ENCODE measurements around the gene SLC14A1.

The SLC14A1 gene

DNA sequence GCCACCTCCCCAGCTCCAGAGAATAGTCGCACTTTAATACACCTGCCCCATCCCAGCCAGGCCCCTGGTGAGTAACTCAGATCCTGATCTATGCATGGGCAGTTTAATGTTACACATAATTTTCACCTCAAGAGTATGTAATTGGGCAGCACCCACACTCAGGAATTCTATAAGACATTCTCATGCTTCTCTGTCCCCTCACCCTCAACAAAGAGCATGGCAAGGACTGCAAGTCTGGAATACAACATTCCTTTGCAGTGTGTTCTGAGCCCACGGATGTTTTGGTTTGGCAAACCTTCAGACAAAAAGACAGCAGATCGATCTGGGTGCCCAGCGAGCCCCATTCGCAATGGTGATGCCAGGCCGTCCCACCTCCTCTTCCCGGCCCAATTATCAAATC lies 4.9 kb upstream of the SLC14A1 start:
- DNase-seq = no peak

DNA sequence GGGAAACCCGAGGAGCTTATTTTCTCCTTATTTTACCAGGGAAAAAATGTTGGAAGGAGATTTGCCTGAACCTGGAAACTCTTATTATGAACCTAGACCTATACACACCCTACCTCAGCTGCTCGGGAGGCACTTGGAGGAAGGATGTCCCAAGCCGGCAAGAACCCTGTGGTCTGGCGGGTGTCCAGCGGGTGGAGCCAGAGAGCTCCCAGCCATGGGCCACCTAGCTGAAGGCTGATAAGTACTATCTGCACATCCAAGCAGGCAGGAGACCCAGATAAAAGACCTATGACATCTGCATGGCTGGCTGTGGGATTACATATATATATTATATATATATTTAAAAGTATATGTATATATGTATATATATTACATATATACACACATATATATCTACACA lies 1.1 kb upstream of the SLC14A1 start:
- peak in 19 of 56 donors; percentile 3 to 51 (median 12) for DNase-seq

DNA sequence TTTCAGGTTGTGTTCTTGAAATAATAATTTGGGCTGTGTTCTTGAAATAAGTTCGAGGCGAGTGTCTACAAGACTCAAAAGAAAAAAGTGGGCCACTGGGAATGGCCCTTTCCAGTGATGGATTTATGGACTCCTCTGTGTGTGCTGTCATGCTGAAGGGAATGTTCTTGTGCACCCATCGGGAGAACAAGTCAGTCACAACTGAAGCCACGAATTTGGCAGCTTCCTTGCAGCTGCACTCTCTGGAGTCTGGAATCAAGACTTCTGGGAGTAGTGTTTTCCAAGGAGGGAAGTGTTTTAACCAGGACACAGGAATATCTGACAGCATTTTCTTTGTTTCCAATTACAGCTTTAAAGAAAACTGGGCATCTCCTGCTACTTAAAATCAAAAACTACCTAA lies 620 bp downstream of the SLC14A1 start:
- no peak for DNase-seq

GRCh38 chr18:45725336-45725735 lies 1.4 kb downstream of the SLC14A1 start:
- DNase-seq = no peak

DNA sequence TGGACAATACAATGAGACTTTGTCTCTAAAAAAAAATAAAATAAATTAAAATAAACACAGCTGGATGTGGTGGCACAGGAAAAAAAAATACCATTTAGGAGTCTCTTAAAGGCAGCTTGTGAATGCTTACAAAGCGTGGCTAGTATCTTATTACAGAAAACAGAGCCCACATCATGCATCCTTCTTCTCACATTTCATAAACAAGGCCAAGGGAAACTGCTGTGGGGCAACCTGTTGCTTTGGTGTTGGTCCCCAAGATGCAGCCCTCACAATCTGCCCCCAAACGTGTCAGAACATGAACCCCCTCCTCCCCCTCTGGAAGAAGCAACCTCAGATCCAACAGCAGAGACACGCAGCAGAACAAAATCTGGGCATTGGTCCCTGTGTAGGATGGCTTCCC lies 2.6 kb downstream of the SLC14A1 start:
- no peak for DNase-seq

GRCh38 chr18:45727068-45727467 lies 3.1 kb downstream of the SLC14A1 start:
- no peak for DNase-seq

DNA sequence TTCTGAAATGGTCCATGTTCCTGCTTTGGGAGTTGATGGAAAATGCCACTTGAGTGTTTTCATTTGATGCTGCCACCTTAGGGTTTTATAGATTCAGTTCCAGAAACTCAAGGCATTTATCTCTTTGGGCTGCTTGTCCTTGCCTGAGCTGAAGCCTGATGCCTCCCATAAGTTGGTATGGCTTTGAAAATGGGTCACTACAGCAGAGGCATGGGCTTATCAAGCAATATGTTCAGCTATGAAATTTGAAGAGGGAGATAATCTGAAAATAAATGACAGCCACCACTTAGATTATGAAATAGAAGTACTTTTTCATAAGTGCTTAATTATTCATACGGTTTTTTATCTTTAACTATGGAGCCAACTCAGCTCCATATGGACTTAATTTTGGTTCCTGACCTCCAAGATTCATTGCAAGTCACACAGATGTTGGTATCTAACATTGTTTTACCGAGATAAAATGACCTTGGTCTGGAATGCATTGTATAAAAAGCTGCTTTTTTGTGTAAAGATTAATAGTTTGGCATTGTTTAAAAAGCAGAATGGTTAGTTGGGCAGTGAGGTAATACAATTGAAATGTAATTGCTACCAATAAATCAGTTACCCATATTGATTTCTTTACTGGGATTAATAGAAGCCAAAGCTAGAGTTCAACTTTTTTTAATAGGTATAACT lies 4.5 kb downstream of the SLC14A1 start:
- no peak for DNase-seq

- DNase-seq = no peak
Measured at GRCh38 chr18:45730832-45731575, 7.0 kb downstream of the SLC14A1 start.

DNA sequence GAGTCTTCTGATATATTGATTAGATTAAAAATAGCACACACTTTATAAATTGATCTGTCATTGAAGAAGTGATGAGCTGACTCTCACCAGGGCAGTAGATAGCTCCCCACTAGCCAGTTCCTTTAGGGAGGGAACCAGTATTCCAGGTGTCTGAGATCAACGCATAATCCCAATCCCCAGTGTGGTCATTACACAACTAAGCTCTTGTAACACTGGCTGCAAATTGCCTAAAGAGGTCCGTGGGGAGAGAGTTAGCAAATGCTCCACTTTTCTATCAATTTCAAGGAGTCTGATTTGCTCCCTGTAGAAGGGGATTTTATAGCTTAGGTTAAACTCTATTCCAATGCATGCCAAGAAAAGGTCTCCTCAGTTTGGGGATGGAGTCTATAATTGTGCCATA lies 7.7 kb downstream of the SLC14A1 start:
- DNase-seq = no peak

DNA sequence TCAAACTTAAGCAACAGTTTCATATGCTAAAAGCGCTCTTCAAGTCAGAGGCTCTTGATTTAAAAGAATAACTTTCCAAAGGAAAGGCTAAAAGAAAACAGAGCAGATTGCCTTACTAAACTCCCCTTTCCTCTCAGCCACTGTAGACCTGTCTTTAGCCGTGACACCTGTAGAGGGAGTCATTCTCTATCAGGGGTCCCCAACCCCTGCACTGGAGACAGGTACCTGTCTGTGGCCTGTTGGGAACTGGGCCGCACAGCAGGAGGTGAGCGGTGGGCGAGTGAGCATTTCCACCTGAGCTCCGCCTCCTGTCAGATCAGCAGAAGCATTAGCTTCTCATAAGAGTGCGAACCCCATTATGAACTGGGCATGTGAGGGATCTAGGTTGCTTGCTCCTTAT lies 9.6 kb downstream of the SLC14A1 start:
- no peak for DNase-seq

- DNase-seq = no peak
Measured at GRCh38 chr18:45734505-45734904, 10.5 kb downstream of the SLC14A1 start.

DNA sequence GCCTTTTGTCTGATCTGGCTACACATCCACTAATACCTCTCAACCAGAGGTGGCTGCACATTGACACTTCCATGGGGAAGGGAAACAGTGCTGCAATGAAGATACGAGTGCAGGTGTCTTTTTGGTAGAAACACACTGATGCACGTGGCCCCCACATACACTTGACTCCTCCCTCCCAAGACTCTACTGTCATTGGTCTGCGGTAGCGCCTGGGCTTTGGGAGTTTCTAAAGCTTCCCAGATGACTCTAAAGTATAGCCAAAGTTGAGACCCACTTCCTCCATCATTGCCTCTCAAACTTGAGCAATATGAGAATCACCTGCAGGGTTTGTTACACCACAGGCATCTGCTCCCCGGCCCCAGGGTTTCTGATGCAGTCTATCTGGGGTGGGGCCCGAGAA lies 11.0 kb downstream of the SLC14A1 start:
- DNase-seq = no peak

- DNase-seq = no peak
Measured at GRCh38 chr18:45738660-45739059, 14.7 kb downstream of the SLC14A1 start.

GRCh38 chr18:45739268-45739667 lies 15.3 kb downstream of the SLC14A1 start:
- no peak for DNase-seq

- DNase-seq = no peak
Measured at GRCh38 chr18:45739848-45740247, 15.9 kb downstream of the SLC14A1 start.

DNA sequence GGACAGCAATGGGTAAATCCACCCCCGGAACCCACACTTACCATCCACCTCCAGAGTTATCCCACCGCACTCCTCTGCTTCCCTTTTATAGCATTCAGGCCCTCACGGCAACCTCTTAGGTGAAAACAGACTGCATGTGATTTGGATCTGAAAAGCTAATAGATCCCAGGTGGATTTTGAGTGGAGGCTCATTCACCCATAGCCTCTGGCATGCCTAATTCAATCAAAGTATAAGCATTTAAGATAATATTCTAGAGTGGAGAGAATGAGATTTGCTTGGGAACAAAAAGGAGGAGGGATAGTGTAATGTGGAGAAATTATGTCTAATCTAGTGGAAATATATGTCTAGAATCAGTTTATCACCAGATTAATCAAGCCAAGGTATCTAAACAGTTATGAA lies 17.1 kb downstream of the SLC14A1 start:
- DNase-seq = no peak

DNA sequence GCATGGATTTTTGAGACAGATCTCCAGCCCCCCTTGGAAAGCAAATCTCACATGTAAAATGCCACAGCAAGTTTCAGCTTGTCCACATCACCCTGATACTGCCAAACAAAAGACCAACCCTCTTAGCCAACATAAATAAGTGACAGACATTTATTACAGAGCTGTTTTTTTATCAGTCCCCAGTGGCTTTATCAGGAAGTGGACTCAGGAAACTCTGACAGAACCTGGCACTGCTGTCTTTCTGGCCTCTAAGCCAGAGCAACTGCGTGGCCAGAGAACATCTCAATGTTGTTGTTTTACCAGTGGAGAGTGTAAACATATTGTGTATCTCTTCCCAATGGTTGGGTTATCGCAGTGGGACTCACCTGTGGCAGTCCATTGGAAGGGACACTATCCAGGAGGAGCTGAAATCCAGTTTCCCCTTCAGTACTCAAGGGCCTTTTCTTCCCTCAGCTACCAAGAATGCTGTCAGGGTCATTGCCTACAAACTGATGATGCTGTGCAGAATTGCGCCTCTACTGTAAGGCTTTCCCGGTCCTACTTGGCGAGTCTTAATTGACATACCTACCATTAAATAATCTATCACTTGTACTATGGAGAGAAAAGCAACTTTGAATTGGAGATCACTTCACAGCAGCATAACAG lies 22.0 kb downstream of the SLC14A1 start:
- no peak for DNase-seq

DNA sequence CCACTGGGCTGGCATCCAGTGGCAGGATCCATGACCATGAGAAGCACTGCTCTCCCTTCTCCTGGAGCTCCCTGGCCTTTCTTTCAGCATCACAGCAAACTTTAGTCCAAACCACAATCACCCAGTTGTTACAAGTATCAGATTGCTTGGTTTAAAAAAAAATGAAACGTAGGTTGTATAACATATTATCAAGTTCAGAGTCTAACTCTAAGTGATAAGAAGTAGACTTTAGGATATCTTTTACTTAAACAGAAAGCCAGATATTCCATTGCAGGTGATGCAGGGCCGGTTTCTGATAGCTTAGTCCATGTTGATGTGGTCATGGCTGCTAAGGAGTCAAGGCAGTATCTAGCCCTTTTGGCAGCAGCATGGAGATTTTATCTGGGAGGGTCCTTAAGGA lies 24.5 kb downstream of the SLC14A1 start:
- DNase-seq = no peak

GRCh38 chr18:45749918-45750689 lies 26.1 kb downstream of the SLC14A1 start:
- no peak for DNase-seq

DNA sequence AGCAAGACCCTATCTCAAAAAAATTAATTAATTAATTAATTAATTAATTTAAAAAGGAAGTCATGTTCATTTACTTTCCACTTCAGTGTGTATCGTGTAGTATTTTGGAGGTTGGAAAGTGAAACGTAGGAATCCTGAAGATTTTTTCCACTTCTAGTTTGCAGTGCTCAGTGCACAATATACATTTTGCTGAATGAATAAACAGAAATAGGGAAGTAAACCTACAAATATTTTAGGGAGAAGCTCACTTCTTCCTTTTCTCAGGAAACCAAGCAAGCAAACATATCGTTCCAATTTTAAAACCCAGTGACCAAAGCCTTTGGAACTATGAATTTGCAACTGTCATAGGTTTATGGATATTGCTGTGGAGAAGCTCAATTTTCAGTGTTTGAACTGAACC lies 27.8 kb downstream of the SLC14A1 start:
- DNase-seq = no peak

DNA sequence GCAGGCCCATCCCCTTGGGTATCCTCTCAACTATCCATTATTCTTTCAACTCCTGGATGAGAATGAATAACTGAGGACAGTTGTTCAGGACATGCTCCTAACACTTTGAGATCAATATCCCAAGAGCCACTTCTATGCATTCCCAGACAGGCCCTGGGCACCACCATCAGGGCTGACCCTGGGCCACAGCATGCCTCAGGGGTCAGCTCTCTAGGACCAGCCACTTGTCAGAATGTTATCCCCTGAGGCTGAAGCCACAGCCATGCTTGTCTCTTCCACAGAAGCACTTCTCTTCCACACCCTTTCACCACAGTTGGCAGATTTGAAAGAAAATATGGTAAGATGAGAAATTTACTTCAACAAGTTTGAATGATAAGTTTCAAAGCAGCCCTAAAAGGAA lies 28.7 kb downstream of the SLC14A1 start:
- no peak for DNase-seq

GRCh38 chr18:45753286-45753685 lies 29.3 kb downstream of the SLC14A1 start:
- no peak for DNase-seq

Measured in nucleus accumbens (tissue), 56 donors.